Measurements from ENCODE around the gene PGBD5. TPM values are rescaled to one million over a fixed set of nuclear protein-coding genes. Genes with fewer than 3 reads are reported as not detected.

Gene PGBD5
- total RNA-seq, 6 experiments from 2014 or later = 0.05 TPM; not detected in 5

DNA sequence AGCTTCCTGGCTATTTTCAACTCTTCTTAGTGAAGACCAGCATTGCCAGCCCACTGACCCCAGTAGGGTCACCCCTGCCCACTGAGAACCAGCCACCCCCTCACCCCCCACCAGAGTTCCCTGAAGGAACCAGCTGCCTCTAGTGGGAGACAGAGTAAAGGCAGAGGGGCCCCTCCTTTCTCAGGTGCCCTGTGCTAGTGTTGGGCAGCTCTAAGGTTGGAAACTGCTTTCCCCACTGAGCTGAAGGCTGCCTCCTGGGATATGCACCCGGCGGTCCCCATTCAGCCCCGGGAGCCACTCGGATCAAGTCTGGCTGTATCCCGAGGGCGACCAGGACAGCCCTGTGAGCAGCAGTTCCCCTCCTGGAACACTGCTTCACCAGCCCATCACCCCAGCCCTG is 111.0 kb downstream of the PGBD5 start:
- Mint-ChIP-seq H3K27me3 (ENCODE audit: insufficient read depth) (peaks cover 11% of the 10 kb centered on the region; the same call in 1 of the 2 replicates), H3K36me3 (ENCODE audit: low read depth) (no peaks in the 10 kb centered on the region), H3K27ac (no peak overlapping the region), H3K9me3 (no peaks in the 10 kb centered on the region), H3K4me1 (ENCODE audit: low read depth) (peaks cover 5% of the 10 kb centered on the region), H3K4me3 (no peak overlapping the region)
- TF ChIP-seq, protein P1, sequence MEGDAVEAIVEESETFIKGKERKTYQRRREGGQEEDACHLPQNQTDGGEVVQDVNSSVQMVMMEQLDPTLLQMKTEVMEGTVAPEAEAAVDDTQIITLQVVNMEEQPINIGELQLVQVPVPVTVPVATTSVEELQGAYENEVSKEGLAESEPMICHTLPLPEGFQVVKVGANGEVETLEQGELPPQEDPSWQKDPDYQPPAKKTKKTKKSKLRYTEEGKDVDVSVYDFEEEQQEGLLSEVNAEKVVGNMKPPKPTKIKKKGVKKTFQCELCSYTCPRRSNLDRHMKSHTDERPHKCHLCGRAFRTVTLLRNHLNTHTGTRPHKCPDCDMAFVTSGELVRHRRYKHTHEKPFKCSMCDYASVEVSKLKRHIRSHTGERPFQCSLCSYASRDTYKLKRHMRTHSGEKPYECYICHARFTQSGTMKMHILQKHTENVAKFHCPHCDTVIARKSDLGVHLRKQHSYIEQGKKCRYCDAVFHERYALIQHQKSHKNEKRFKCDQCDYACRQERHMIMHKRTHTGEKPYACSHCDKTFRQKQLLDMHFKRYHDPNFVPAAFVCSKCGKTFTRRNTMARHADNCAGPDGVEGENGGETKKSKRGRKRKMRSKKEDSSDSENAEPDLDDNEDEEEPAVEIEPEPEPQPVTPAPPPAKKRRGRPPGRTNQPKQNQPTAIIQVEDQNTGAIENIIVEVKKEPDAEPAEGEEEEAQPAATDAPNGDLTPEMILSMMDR (IDR thresholded peaks at IDR 0.05) = no peak
- no peak for DNase-seq

DNA sequence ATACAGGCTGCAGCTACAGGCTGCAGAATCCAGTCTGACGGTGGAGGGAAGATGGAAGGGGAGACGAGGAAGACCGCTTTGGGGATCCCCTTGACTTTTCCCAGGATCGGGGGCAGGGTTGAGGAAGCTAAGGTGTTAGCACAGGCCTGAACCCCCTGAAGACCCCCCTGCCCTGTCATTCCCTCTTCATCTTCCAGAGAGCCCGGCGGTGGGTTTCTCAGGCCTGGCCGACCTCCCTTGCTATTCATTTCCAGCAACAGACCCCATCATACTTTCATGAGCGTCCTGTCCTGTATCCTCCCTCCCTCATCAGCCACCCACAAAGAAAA is 112.0 kb downstream of the PGBD5 start:
- Mint-ChIP-seq H3K27ac (no peak overlapping the region), H3K4me3 (no peak overlapping the region), H3K36me3 (ENCODE audit: low read depth) (no peaks in the 10 kb centered on the region), H3K9me3 (no peaks in the 10 kb centered on the region), H3K4me1 (ENCODE audit: low read depth) (peaks cover 5% of the 10 kb centered on the region), H3K27me3 (ENCODE audit: insufficient read depth) (peaks cover 11% of the 10 kb centered on the region; the same call in 1 of the 2 replicates)
- TF ChIP-seq, protein P1 (IDR thresholded peaks at IDR 0.05) = no peak
- no peak for DNase-seq

DNA sequence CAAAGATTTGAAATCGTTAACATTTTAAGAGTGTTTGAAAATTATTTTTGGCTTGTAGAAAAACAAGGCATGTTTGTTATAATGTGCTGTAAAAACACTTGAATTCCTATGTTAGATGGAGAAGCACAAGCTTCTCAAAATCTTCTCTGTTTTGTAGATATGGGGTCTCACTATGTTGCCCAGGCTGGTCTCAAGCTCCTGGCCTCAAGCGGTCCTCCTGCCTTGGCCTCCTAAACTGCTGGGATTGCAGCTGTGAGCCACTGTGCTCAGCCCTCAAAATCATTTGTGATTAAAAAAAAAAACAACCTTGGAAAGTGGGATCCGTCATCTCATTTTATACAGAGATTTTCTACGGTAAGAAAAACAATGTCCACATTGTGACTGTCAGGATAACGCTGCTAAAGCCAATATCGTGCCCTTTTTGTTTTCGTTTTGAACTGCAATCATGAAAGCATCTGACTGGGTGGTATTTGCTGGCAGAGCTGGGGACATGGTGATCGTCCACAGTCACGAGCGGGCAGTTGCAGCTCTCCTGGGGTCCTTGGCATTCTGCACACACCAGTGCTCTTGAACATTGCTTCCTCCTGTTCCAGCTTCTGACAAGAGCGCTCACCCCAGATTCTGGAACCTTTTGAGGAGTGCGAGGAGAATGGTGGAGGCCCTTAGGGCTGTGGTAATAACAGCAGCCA is 112.5 kb downstream of the PGBD5 start:
- Mint-ChIP-seq H3K27ac (no peak overlapping the region), H3K4me1 (ENCODE audit: low read depth) (peaks cover 5% of the 10 kb centered on the region), H3K27me3 (ENCODE audit: insufficient read depth) (peaks cover 11% of the 10 kb centered on the region; the same call in 1 of the 2 replicates), H3K36me3 (ENCODE audit: low read depth) (no peaks in the 10 kb centered on the region), H3K4me3 (no peak overlapping the region), H3K9me3 (no peaks in the 10 kb centered on the region)
- TF ChIP-seq, protein P1 (IDR thresholded peaks at IDR 0.05) = no peak
- DNase-seq = no peak

DNA sequence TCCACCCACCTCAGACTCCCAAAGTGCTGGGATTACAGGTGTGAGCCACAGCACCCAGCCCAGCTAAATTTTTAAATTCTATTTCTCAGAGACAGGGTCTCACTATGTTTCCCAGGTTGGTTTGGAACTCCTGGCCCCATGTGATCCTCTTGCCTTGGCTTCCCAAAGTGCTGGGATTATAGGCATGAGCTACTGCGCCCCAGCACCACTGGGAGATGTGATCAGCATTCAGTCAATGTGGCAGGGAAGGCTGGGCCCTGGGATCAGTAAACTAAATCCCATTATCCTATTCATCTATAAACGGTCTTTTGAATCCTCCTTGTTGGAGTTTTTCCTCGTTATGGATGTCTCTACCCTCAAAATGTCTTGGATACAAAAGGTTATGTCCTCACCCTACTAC is 113.5 kb downstream of the PGBD5 start:
- peaks cover 8% of the 10 kb centered on the region; the same call in 1 of the 2 replicates for H3K27me3 Mint-ChIP-seq (ENCODE audit: insufficient read depth)
- no peaks in the 10 kb centered on the region for H3K9me3 Mint-ChIP-seq
- peaks cover 11% of the 10 kb centered on the region for H3K4me1 Mint-ChIP-seq (ENCODE audit: low read depth)
- H3K27ac Mint-ChIP-seq = no peak overlapping the region
- H3K36me3 Mint-ChIP-seq (ENCODE audit: low read depth) = no peaks in the 10 kb centered on the region
- DNase-seq = no peak
- H3K4me3 Mint-ChIP-seq = no peak overlapping the region
- TF ChIP-seq, protein P1 (IDR thresholded peaks at IDR 0.05) = no peak

DNA sequence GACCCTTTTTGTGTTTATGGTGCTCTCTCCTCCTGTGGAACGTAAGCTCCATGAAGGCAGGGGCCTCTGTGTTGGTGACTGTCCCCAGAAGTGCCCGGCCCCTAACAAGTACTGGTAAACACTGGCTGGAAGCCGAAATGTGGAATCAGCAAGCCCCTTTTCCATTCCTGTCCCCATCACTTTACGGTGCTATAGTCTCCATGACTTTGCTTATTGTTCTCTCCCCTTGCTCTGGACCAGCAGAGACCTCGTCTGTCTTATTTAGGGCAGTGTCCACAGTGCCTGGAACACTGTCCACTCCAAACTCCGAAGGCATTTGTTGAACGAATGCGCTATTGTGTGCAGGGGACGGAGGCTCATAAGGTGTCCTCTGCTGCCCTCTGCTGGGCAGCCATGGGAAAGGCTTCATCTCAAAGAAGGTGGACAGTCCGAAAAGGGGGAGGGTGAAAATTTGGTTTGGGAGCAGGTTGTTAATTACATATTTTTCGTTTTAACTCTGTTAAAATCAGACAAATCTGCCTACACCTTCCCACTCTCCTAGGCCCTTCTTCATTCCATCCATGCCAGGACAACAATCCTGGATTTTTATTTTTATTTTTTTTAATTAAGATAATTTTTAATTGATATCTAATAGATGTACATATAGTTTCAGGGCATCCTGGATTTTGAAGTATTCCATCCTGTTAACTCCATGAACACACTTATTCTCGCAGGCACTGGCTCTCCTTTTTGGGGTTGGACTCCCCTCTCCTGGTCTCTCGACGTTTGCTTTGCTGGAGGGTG is 115.6 kb downstream of the PGBD5 start:
- no peak overlapping the region for H3K4me3 Mint-ChIP-seq
- TF ChIP-seq, protein P1 (IDR thresholded peaks at IDR 0.05) = peak; percentile 95
- no peak overlapping the region for H3K27ac Mint-ChIP-seq
- H3K4me1 Mint-ChIP-seq (ENCODE audit: low read depth) = peaks cover 11% of the 10 kb centered on the region
- H3K27me3 Mint-ChIP-seq (ENCODE audit: insufficient read depth) = peaks cover 8% of the 10 kb centered on the region; the same call in 1 of the 2 replicates
- no peaks in the 10 kb centered on the region for H3K9me3 Mint-ChIP-seq
- DNase-seq = peak; percentile 46
- no peaks in the 10 kb centered on the region for H3K36me3 Mint-ChIP-seq (ENCODE audit: low read depth)
